Neural cell (in vitro differentiated cells): ENCODE results near the gene WDTC1.

Experiments used
- EP300 ChIP-seq: fragments of 450-650 bp; conservative IDR thresholded peaks from 2 replicates; pipeline ENCODE4 v1.6.1; 2014; ENCODE audit warnings: antibody characterized with exemption, mild to moderate bottlenecking, moderate library complexity; ENCODE audit not compliant: poor library complexity, severe bottlenecking
- EZH2 ChIP-seq: fragments of 200-600, 300-800 bp; shearing (Covaris generic), sonication (generic); IDR thresholded peaks from 2 replicates; pipeline ENCODE4 v1.6.1; 2014; ENCODE audit warnings: antibody characterized with exemption, low read length, borderline replicate concordance, mild to moderate bottlenecking; ENCODE audit not compliant: insufficient read depth, poor library complexity, severe bottlenecking
- POLR2AphosphoS5 ChIP-seq: IDR thresholded peaks from 2 replicates; pipeline ENCODE4 v1.6.1; 2012
- TF ChIP-seq, protein P1 (sequence below): IDR thresholded peaks from 2 replicates; pipeline ENCODE4 v1.6.1; 2012; ENCODE audit warnings: borderline replicate concordance
- TF ChIP-seq, protein P2 (sequence below): fragments of 450-650 bp; IDR thresholded peaks from 2 replicates; pipeline ENCODE4 v1.5.1; 2014; ENCODE audit warnings: antibody characterized with exemption, mild to moderate bottlenecking, moderate library complexity; ENCODE audit not compliant: poor library complexity, severe bottlenecking

DNA sequence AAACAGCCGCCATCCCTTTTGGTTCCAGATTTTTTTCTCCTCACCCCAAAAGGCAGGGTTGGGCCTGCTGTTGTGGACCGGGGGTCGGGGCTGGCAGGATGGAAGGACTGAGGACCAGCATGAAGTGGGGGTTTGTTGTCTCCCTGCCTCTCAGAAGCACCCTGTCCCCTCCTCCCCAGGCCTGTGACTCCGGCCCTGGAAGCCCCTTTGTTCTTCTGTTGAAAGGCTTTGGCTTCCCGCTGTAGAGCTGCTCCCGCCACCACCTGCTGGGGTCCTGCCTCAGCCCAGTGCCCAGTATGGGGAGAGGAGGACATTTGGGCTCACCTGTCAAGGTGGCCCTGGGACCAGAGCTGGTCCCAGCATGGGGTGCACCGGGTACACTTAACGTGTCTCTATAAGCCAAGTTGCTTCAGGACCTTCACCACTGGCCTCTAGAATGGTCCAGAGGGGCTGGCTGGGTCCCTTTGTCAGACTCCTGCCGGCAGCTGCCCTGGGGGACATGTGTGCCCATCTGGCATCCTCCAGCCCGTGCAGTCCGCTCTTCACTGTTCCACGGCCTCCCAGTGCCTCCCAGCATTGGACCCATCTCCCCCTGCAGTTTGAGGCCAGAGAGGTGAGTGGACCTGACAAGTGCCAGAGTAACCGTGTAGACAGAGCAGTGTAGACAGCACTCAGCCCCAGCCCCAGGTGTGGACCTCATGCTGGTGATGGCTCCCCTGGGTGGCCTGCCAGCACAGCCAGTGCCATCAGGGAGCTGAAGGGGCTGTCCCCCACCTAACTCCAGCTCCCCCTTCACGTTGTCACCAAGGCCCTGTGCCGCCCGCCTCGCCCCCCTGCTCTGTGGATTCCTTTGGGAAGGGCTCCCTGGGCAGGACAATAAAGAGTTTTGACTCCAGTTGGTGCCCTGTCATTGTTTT, 101.3 kb downstream of the WDTC1 start:
- TF ChIP-seq EP300 = no peak
- TF ChIP-seq, protein P1, sequence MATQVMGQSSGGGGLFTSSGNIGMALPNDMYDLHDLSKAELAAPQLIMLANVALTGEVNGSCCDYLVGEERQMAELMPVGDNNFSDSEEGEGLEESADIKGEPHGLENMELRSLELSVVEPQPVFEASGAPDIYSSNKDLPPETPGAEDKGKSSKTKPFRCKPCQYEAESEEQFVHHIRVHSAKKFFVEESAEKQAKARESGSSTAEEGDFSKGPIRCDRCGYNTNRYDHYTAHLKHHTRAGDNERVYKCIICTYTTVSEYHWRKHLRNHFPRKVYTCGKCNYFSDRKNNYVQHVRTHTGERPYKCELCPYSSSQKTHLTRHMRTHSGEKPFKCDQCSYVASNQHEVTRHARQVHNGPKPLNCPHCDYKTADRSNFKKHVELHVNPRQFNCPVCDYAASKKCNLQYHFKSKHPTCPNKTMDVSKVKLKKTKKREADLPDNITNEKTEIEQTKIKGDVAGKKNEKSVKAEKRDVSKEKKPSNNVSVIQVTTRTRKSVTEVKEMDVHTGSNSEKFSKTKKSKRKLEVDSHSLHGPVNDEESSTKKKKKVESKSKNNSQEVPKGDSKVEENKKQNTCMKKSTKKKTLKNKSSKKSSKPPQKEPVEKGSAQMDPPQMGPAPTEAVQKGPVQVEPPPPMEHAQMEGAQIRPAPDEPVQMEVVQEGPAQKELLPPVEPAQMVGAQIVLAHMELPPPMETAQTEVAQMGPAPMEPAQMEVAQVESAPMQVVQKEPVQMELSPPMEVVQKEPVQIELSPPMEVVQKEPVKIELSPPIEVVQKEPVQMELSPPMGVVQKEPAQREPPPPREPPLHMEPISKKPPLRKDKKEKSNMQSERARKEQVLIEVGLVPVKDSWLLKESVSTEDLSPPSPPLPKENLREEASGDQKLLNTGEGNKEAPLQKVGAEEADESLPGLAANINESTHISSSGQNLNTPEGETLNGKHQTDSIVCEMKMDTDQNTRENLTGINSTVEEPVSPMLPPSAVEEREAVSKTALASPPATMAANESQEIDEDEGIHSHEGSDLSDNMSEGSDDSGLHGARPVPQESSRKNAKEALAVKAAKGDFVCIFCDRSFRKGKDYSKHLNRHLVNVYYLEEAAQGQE = no peak
- no peak for TF ChIP-seq POLR2AphosphoS5
- TF ChIP-seq, protein P2, sequence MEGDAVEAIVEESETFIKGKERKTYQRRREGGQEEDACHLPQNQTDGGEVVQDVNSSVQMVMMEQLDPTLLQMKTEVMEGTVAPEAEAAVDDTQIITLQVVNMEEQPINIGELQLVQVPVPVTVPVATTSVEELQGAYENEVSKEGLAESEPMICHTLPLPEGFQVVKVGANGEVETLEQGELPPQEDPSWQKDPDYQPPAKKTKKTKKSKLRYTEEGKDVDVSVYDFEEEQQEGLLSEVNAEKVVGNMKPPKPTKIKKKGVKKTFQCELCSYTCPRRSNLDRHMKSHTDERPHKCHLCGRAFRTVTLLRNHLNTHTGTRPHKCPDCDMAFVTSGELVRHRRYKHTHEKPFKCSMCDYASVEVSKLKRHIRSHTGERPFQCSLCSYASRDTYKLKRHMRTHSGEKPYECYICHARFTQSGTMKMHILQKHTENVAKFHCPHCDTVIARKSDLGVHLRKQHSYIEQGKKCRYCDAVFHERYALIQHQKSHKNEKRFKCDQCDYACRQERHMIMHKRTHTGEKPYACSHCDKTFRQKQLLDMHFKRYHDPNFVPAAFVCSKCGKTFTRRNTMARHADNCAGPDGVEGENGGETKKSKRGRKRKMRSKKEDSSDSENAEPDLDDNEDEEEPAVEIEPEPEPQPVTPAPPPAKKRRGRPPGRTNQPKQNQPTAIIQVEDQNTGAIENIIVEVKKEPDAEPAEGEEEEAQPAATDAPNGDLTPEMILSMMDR = no peak
- TF ChIP-seq EZH2 = no peak
